B cell (primary cell): ENCODE results near the gene CHD1. TPM values are rescaled to one million over a fixed set of nuclear protein-coding genes. Genes with fewer than 3 reads are reported as not detected.

ENCODE experiments used
- ATAC-seq: fragments of 200-7000 bp; cut with Tn5 transposase; one replicate; pipeline ENCODE4 v1.10.0; 2021; ENCODE audit warnings: low read depth, mild to moderate bottlenecking, moderate number of reproducible peaks, moderate library complexity
- CTCF ChIA-PET: fragments of 350-600 bp; sonication (Branson Sonifier 250); formaldehyde crosslinking; loops from one replicate; lab custom pipeline; 2021; ENCODE audit warnings: antibody characterized with exemption, inconsistent platforms; lab: Charles Lee
- POLR2A ChIA-PET: fragments of 350-600 bp; sonication (Branson Sonifier 250); formaldehyde crosslinking; loops from one replicate; lab custom pipeline; 2021; ENCODE audit warnings: antibody characterized with exemption; lab: Charles Lee
- DNase-seq: peaks from one replicate; pipeline ENCODE4 v3.0.0; 2013
- H2AFZ ChIP-seq: 2 replicates; pipeline ENCODE4 v1.6.1; 2012; ENCODE audit warnings: mild to moderate bottlenecking, low read depth, low read length; ENCODE audit not compliant: insufficient read depth, poor library complexity, severe bottlenecking
- H3K27ac ChIP-seq, 2 donors: 1 replicate in 1 of 2; 2 replicates in 1 of 2; pipeline ENCODE4 v1.5.1; 2012 to 2013; ENCODE audit warnings: low read length in 2 of 2, mild to moderate bottlenecking in 2 of 2, moderate library complexity in 1 of 2
- H3K27me3 ChIP-seq, 4 experiments: fragments of 200-600 bp in 1 of 4; sonication (generic) in 1 of 4; replicated peaks in 1 of 4; 1 replicate in 2 of 4; 2 replicates in 2 of 4; pipeline versions ENCODE4 v1.6.1 to v1.7.0; 2013 to 2016; ENCODE audit warnings: low read length in 3 of 4, mild to moderate bottlenecking in 2 of 4, mixed read lengths in 1 of 4, moderate library complexity in 1 of 4; ENCODE audit not compliant: insufficient read depth in 4 of 4, control insufficient read depth in 3 of 4; ENCODE audit errors: control extremely low read depth in 1 of 4
- H3K36me3 ChIP-seq, 2 experiments: replicated peaks in 1 of 2; 1 replicate in 1 of 2; 2 replicates in 1 of 2; pipeline versions ENCODE4 v1.6.1 to v1.7.1; 2013; ENCODE audit warnings: low read length in 1 of 2; ENCODE audit not compliant: insufficient read depth in 2 of 2, control insufficient read depth in 1 of 2; ENCODE audit errors: control extremely low read depth in 1 of 2, extremely low read depth in 1 of 2
- H3K4me1 ChIP-seq, 2 donors: fragments of 200-600 bp in 1 of 2; sonication (generic) in 1 of 2; 1 replicate in 1 of 2; 2 replicates in 1 of 2; pipeline versions ENCODE4 v1.5.1 to v1.6.1; 2013 to 2017; ENCODE audit warnings: low read length in 2 of 2; ENCODE audit not compliant: control insufficient read depth in 2 of 2, insufficient read depth in 2 of 2
- H3K4me2 ChIP-seq: replicated peaks from 2 replicates; pipeline ENCODE3; 2012; ENCODE audit warnings: mild to moderate bottlenecking, low read depth, low read length; ENCODE audit not compliant: poor library complexity, severe bottlenecking
- H3K4me3 ChIP-seq, 5 experiments: fragments of 200-600 bp in 1 of 5; sonication (generic) in 1 of 5; 1 replicate in 3 of 5; 2 replicates in 2 of 5; pipeline versions ENCODE4 v1.5.1 to v1.7.0; 2011 to 2016; ENCODE audit warnings: low read length in 4 of 5, mild to moderate bottlenecking in 4 of 5, low read depth in 2 of 5, control low read depth in 1 of 5, moderate library complexity in 1 of 5; ENCODE audit not compliant: insufficient read depth in 1 of 5; ENCODE audit errors: control extremely low read depth in 1 of 5, extremely low read depth in 1 of 5
- H3K79me2 ChIP-seq: fragments of 200-600 bp; sonication (generic); one replicate; pipeline ENCODE4 v1.6.0; 2016; ENCODE audit warnings: low read length; ENCODE audit not compliant: control insufficient read depth, insufficient read depth
- H3K9ac ChIP-seq: fragments of 200-600 bp; sonication (generic); 2 replicates; pipeline ENCODE4 v1.6.1; 2017; ENCODE audit warnings: mild to moderate bottlenecking, low read length, moderate library complexity
- H3K9me3 ChIP-seq, 3 donors: one replicate each; pipeline versions ENCODE4 v1.6.1 to v1.7.1; 2013; ENCODE audit warnings: low read length in 2 of 3; ENCODE audit not compliant: control insufficient read depth in 2 of 3, insufficient read depth in 1 of 3; ENCODE audit errors: control extremely low read depth in 1 of 3
- H4K20me1 ChIP-seq: 2 replicates; pipeline ENCODE4 v1.6.0; 2012; ENCODE audit warnings: mild to moderate bottlenecking, low read length; ENCODE audit not compliant: insufficient read depth, control insufficient read depth, poor library complexity, severe bottlenecking
- H3K27ac Mint-ChIP-seq: one replicate; pipeline ENCODE4 v1.8.0; 2021; ENCODE audit warnings: mixed read lengths
- H3K27me3 Mint-ChIP-seq: one replicate; pipeline ENCODE4 v1.8.0; 2021; ENCODE audit warnings: mixed read lengths
- H3K4me1 Mint-ChIP-seq: one replicate; pipeline ENCODE4 v1.8.0; 2021; ENCODE audit warnings: mixed read lengths
- H3K4me3 Mint-ChIP-seq: one replicate; pipeline ENCODE4 v1.8.0; 2021; ENCODE audit warnings: mixed read lengths
- H3K9me3 Mint-ChIP-seq: one replicate; pipeline ENCODE4 v1.8.0; 2022; ENCODE audit warnings: mixed read lengths; ENCODE audit not compliant: insufficient read depth
- CTCF ChIP-seq: fragments of 200-600 bp; IDR thresholded peaks from one replicate; pipeline ENCODE4 v1.8.0; 2022; ENCODE audit warnings: antibody characterized with exemption, mild to moderate bottlenecking
- EZH2 ChIP-seq: IDR thresholded peaks from 2 replicates; pipeline ENCODE4 v1.6.1; 2012; ENCODE audit warnings: borderline replicate concordance, low read depth, mild to moderate bottlenecking, moderate library complexity, low read length; ENCODE audit not compliant: insufficient read depth, poor library complexity, severe bottlenecking
- WGBS: methylation state at CpG from one replicate; pipeline ENCODE4 v1.1.5; 2013; ENCODE audit warnings: missing lambda C conversion rate; ENCODE audit not compliant: insufficient coverage; 5-methylcytosine and 5-hydroxymethylcytosine counted together
- intact Hi-C: fragments of 100-400 bp; cut with micrococcal nuclease; formaldehyde crosslinking; loops from one replicate; pipeline ENCODE4 v1.10.0; 2022
- polyA plus RNA-seq: library from polyadenylated mRNA; depleted of rRNA; stranded (reverse); fragments of >200 nt; gene quantifications from 2 replicates; pipeline ENCODE4 v1.2.3, GENCODE V29; 2012
- total RNA-seq, 2 donors: library from RNA; stranded (reverse); fragments of 120-200 nt in 1 of 2; gene quantifications; 1 replicate in 1 of 2; 2 replicates in 1 of 2; pipeline versions ENCODE4 v1.2.3 to v1.2.4, GENCODE V29; 2013 to 2022

Gene CHD1
- total and polyA plus RNA-seq, 2 donors (not counting 1 experiment from before 2014, with no cell fraction given) = 27.8 to 91.4 TPM

GRCh38 chr5:98936948-98937715 lies 8.3 kb upstream of the CHD1 start:
- POLR2A ChIA-PET = no interaction called here
- H3K27me3 Mint-ChIP-seq = no peaks in the 10 kb centered on the region
- Histone ChIP-seq H4K20me1 (no peaks in the 10 kb centered on the region), H3K4me3 (no peak overlapping the region), H3K79me2 (peaks cover 63% of the 10 kb centered on the region), H2AFZ (no peak overlapping the region), H3K9me3 (no peaks in the 10 kb centered on the region), H3K27me3 (no peaks in the 10 kb centered on the region), H3K4me1 (peaks cover 33 to 34% of the 10 kb centered on the region in 2 donors), H3K9ac (no peak overlapping the region), H3K36me3 (no peaks in the 10 kb centered on the region), H3K4me2 (no peak overlapping the region), H3K27ac (peak overlapping the region; percentile 19 to 87)
- H3K4me3 Mint-ChIP-seq = no peak overlapping the region
- H3K9me3 Mint-ChIP-seq = peaks cover 2% of the 10 kb centered on the region
- intact Hi-C loops = no loop called here
- CTCF ChIA-PET = interaction anchor here (0.5 to 1.2 kb wide), 5 partner anchors 41 to 167 kb away, joined by 3 to 5 read pairs (median 3); no protein-coding TSS in a partner anchor
- WGBS = no CpG with 5 or more reads among the region's 3 CpGs
- DNase-seq (no peak), ATAC-seq (no peak)
- TF ChIP-seq EZH2 (no peak), CTCF (no peak)
- H3K27ac Mint-ChIP-seq = no peak overlapping the region
- peaks cover 55% of the 10 kb centered on the region for H3K4me1 Mint-ChIP-seq

- peaks cover 61% of the 10 kb centered on the region for H3K4me1 Mint-ChIP-seq
Measured at GRCh38 chr5:98935206-98935605, 6.4 kb upstream of the CHD1 start.

More at GRCh38 chr5:98935206-98935605, 6.4 kb upstream of the CHD1 start:
- Histone ChIP-seq H3K4me2 (no peak overlapping the region), H3K9me3 (no peaks in the 10 kb centered on the region), H4K20me1 (no peaks in the 10 kb centered on the region), H3K9ac (no peak overlapping the region), H2AFZ (no peak overlapping the region), H3K27me3 (no peaks in the 10 kb centered on the region), H3K36me3 (peaks cover 0 to 9% of the 10 kb centered on the region in 2 experiments), H3K4me3 (no peak overlapping the region), H3K79me2 (peaks cover 65% of the 10 kb centered on the region), H3K4me1 (peaks cover 46 to 49% of the 10 kb centered on the region in 2 donors), H3K27ac (peak overlapping the region; percentile 73 to 87)
- ATAC-seq = no peak
- no peak overlapping the region for H3K4me3 Mint-ChIP-seq
- no peaks in the 10 kb centered on the region for H3K27me3 Mint-ChIP-seq
- no peak for DNase-seq
- 84% methylated on average over 2 of the region's 3 CpGs for WGBS
- peak overlapping the region; percentile 73 for H3K27ac Mint-ChIP-seq
- TF ChIP-seq EZH2 (no peak), CTCF (no peak)
- ChIA-PET CTCF (interaction anchor here (0.9 to 1.7 kb wide), 3 partner anchors 22 to 97 kb away, joined by 3 to 4 read pairs (median 3); no protein-coding TSS in a partner anchor), POLR2A (no interaction called here)
- intact Hi-C loops = no loop called here
- H3K9me3 Mint-ChIP-seq = peaks cover 2% of the 10 kb centered on the region
